T1000 (cell line): ENCODE data around the gene GPC5.
"Not testable (repeated sequence)": the region's sequence is repeated elsewhere in the genome, so short reads cannot be mapped to it uniquely, and the experiment has no call there.

Experiments used
- DNase-seq: peaks from one replicate; lab custom pipeline; 2025; ENCODE audit warnings: mixed read lengths; lab: John Stamatoyannopoulos, UW

Gene GPC5

DNA sequence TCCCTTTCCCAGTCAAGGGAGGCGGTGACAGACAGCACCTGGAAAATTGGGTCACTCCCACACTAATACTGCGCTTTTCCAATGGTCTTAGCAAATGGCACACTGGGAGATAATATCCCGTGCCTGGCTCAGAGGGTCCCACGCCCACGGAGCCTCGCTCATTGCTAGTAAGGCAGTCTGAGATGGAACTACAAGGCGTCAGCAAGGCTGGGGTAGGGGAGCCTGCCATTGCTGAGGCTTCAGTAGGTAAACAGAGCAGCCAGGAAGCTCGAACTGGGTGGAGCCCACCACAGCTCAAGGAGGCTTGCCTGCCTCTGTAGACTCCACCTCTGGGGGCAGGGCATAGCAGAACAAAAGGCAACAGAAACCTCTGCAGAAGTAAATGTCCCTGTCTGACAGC is 882.6 kb downstream of the GPC5 start:
- DNase-seq, result not testable (repeated sequence)

DNA sequence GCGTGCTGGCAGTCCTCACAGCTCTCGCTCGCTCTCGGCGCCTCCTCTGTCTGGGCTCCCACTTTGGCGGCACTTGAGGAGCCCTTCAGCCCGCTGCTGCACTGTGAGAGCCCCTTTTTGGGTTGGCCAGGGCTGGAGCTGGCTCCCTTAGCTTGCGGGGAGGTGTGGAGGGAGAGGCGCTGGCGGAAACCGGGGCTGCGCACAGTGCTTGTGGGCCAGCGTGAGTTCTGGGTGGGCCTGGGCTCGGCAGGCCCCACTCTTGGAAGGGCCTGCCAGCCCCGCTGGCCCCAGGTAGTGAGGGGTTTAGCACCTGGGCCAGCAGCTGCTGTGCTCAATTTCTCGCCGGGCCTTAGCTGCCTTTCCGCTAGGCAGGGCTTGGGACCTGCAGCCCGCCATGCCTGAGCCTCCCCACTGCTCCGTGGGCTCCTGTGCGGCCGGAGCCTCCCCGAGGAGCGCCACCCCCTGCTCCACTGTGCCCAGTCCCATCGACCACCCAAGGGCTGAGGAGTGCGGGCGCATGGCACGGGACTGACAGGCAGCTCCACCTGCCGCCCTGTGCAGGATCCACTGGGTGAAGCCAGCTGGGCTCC is 892.4 kb downstream of the GPC5 start:
- not testable (repeated sequence) for DNase-seq

- DNase-seq, result not testable (repeated sequence)
Observed at GRCh38 chr13:92294533-92294932, 896.1 kb downstream of the GPC5 start.

DNA sequence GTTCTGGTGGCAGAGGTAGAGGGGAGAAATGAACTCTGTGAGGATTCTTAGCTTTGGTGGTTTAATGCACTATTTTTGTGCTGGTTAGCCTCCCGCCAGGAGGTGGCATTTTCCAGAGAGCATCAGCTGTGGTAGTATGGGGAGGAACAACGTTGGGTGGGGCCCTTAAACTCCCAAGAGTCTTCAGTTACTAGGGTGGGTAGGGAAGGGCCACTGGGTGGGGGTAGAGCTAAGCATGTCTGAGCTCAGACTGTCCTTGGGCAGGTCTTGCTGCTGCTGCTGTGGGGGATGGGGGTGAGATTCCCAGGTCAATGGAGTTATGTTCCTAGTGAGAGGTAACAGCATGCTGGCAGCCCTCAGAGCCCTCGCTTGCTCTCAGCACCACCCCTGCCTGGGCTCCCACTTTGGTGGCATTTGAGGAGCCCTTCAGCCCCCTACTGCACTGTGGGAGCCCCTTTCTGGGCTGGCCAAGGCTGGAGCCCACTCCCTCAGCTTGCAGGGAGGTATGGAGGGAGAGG is 897.8 kb downstream of the GPC5 start:
- DNase-seq, result not testable (repeated sequence)

DNA sequence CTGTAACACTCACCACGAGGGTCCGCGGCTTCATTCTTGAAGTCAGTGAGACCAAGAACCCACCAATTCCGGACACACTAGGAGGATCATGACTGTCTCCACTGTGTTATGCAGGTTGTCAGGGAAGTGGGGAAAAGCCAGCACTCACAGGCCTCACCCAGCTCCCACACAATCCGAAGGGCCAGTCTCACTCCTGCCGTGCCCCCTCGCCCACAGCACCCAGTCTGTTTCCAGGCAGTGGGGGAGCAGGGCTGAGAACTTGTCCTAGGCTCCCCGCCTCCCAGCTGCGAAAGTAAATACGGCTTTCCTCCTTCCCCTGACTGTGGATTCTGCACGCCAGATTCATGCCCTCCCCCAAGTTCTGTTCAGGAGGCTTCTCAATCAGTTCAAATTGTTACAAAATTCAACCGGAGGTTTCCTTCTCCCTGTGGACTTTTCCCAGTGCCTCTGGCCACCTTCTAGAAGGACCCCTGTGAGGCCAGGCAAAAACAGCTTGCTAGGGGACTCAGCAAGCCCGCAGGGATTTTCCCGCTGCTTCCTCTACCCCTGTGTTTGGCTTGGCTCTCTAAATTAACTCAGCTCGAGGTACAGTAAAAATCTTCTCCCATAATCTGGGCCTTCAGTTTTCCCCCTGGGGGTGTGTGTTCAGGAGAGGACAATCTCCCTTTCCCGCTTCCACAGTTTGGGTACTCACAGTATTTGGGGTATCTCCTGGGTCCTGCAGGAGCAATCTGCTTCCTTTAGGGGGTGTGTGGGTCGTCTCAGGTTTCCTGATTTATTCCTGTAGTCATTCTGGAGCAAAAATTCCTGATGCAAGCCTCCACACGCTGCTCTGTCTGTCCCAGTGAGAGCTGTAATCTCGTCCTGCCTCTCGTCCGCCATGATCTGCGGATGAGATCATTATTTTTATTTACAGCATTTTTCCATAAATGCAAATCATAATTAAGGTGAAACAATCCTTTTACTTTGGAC is 899.8 kb downstream of the GPC5 start:
- DNase-seq, result no peak

DNA sequence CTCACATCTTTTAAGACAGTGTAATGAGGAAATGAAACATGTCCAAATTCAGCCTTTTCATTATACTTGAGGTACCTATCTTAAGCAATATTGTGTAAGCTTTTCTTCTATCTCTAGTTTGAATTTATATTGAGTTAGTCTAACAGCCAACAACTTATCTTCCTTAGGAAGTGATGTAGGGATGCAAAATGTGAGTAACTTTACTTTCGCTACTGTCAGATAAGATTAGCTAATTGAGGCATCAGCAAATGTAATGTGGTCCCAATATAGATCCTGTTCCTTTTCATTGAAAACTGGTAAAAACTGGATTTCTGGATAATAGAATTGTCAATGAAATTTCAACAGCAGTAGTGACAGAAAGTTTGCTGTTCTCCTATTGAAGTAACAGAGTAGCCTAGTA is 902.2 kb downstream of the GPC5 start:
- no peak for DNase-seq

- DNase-seq, result no peak
Observed at GRCh38 chr13:92303428-92303827, 905.0 kb downstream of the GPC5 start.

DNA sequence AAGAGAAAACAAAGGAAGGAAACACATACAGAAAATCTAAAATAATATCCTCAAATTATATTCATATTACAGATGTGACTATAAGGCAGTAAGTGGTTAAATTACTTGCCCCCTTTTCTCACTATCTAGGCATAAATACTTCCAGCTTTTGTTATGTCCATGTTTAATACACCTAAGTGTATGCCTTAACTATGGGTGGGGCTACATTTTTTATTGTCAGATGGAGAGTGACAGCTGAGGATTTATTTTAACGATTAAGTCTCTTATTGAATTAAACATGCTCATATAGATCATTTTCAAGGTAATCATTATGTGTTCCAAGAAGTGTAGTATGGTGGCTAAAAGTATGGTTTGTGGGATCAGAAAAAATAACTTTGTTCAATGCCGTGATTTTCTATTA is 909.3 kb downstream of the GPC5 start:
- DNase-seq, result no peak

DNA sequence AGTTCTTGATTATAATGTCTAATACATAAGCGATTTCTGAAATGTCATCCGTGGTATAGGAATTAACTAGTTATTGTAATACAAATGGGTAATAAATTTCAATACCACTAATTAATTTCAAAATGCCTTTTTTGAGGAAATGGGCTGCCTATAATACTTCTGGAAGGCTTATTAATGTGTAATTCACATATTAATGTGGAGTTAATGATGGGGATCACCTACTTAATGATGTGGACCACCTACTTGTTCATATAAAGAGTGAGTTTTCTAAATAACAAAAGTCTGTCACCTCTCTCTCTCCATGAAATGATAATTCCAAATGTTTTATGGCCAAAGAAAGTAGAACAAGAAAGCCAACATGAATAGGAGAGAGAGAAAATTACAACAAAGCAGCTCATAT is 914.4 kb downstream of the GPC5 start:
- DNase-seq, result no peak

GRCh38 chr13:92313382-92313781 is 915.0 kb downstream of the GPC5 start:
- DNase-seq, result no peak

- DNase-seq, result no peak
Observed at GRCh38 chr13:92315265-92315664, 916.8 kb downstream of the GPC5 start.

DNA sequence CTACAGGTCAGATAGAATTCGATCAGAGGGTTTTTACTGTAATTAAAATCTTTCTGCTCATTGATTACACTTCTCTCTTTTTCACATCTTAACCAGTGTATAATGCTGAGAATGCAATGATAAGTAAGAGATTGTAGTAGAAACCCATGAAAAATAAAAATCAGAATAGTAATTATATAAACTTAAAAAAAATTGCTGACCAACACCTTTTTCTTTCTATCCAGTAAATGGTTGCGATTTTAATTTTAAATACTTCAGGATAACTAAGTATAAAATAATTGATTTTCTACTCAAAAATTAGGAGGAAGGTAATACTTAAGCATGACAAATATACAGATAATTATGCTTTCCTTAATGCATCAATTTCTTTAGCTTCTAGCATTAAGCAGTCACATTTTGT is 917.6 kb downstream of the GPC5 start:
- DNase-seq, result no peak

DNA sequence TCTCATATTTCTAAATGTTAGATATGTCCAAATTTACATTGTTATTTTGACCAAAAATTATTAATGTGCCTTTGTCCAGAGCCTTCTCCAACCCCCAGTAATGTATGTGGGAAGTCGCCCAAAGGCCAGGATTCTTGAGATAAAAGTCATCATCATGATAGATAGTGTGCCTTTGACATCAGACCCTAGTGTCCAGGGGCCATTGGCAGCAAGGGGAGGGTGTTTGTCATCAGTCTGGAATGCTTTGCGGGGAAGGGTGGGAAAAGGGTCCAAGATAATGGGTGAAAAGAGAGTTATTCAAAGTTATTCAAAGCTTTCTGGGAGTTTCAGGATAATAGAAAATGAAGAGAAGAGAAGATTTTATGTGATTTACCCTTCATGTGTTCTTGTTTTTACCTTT is 918.6 kb downstream of the GPC5 start:
- DNase-seq, result peak; percentile 1

DNA sequence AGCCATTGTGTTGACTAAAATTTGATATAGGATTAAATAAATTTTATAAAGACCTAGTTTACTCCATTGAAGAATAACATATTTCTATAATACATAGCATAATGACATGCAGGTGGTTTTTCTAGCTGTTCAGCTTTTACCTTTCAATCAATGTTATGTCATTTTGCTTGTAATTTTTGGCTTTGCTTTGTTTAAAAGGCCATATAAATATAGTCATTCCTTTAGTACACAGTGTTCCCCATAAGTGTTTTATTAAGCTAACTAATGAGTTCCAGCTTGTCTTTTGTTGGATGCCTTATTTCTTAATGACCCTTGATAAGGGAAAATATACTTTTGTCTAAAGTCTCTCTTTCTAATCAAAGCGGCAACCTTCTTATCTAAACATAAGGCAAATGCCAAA is 921.9 kb downstream of the GPC5 start:
- no peak for DNase-seq

- DNase-seq, result no peak
Observed at GRCh38 chr13:92321174-92321573, 922.8 kb downstream of the GPC5 start.

DNA sequence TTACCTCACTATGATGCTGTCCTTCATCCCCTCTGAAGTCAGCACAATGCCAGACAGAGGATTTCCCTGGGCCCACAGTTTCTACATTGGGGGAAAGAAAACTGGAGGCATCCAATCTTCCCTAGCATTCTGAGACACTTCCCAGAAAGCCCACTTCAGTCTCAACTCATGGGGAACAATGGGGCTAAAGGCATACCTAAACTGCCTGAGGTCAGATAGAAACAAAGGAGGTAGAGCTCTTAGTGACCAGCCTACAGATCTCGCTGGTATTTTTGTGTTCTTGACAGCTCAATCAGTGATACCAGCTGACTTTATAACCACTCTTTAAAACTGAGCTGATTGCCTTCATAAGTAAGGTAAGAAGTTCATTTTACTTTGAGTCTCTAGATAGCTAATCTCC is 947.2 kb downstream of the GPC5 start:
- DNase-seq, result no peak

- DNase-seq, result no peak
Observed at GRCh38 chr13:92346046-92346445, 947.6 kb downstream of the GPC5 start.

DNA sequence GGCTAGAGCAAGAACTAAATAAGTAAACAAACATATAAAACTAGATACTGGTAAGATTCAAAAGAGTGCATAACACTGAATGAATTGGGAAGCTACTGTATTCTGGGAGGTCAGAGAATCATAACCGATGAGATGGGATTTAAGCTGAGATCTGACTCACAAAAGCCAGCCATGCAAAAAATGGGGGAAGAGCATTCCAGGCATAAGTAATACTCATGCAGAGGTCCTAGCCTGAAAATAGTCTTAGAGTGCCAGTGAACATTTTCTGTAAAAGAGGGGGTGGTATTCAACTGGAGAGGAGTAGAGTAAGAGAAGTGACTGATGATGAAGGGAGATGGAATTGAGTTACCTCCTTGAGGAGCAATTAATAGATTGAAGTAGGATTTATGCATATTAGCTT is 956.2 kb downstream of the GPC5 start:
- no peak for DNase-seq

DNA sequence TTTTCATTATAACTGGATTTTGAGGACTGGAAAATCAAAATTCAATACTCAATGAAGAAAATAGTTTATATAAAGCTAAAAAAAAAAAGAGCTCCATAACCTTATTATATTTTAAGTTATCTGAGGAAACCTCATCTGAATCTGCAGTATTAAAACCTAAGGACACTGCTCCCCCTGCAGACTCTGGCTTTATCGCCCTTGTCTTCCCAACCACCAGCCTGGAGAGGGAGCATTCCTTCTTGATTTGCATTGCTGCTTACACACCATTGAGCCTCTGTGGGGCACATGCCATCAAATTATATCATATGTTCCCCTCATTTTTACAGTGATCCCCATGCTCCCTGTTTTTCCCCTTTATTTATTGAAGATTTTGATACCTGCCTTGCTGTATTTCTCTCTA is 956.8 kb downstream of the GPC5 start:
- no peak for DNase-seq

- DNase-seq, result no peak
Observed at GRCh38 chr13:92362717-92363116, 964.3 kb downstream of the GPC5 start.

- DNase-seq, result no peak
Observed at GRCh38 chr13:92365904-92366303, 967.5 kb downstream of the GPC5 start.

DNA sequence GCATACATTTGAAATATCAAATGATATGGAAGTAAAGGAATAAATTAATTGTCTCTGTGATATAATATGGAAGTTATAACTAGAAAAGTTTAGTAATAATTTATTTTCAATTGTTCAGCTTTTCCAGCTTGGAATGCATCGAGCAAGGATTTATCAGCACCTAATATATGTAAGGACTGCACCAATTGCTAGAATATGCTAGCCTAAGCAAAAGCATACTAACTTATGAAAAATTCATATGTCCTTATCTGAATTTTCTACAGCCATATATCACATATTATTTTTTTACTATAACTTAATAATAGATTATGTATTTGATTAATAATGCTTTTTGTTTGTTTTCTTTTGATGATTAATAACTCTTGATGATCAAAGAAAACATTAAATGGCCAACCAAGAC is 979.0 kb downstream of the GPC5 start:
- no peak for DNase-seq

DNA sequence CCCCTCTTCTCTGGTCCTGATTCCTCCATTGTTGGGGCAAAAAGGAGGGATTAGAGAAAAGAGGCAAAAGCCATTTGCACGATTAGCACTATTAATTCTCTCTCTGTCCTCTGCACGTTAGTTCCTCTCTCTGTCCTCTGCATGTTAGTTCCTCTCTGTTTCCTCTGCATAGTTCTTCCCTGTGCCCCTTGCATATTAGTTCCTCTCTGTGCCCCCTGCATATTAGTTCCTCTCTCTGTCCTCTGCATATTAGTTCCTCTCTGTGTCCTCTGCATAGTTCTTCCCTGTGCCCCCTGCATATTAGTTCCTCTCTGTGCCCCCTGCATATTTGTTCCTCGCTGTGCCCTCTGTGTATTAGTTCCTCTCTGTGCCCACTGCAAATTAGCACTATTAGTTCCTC is 981.0 kb downstream of the GPC5 start:
- no peak for DNase-seq
